HEK293 (cell line): Measurements from ENCODE around the gene TOMM34.

Experiments used
- CTCF ChIP-seq: fragments of 450-650 bp; formaldehyde crosslinking; IDR thresholded peaks from 2 replicates; pipeline ENCODE4 v1.5.1; 2016; ENCODE audit warnings: missing biosample characterization, missing genetic modification characterization
- SETDB1 ChIP-seq: IDR thresholded peaks from one replicate; pipeline ENCODE4 v1.6.1; 2017; ENCODE audit warnings: mild to moderate bottlenecking, low read length, moderate library complexity, mixed read lengths; ENCODE audit not compliant: insufficient read length
- ZNF184 ChIP-seq: fragments of 450-650 bp; IDR thresholded peaks from 2 replicates; pipeline ENCODE4 v1.5.1; 2018; ENCODE audit warnings: missing biosample characterization, mild to moderate bottlenecking, missing genetic modification characterization
- ZNF24 ChIP-seq: fragments of 450-650 bp; formaldehyde crosslinking; IDR thresholded peaks from 2 replicates; pipeline ENCODE4 v1.5.1; 2016; ENCODE audit warnings: missing biosample characterization, missing genetic modification characterization
- ZNF280D ChIP-seq: fragments of 450-650 bp; formaldehyde crosslinking; IDR thresholded peaks from 2 replicates; pipeline ENCODE4 v1.5.1; 2016; ENCODE audit warnings: missing biosample characterization, missing genetic modification characterization
- ZNF341 ChIP-seq: fragments of 450-650 bp; formaldehyde crosslinking; IDR thresholded peaks from 2 replicates; pipeline ENCODE4; 2016; ENCODE audit warnings: low read depth, missing biosample characterization, missing genetic modification characterization
- ZNF473 ChIP-seq: fragments of 450-650 bp; formaldehyde crosslinking; IDR thresholded peaks from 2 replicates; pipeline ENCODE4 v1.5.1; 2017; ENCODE audit warnings: missing biosample characterization, missing genetic modification characterization
- ZNF530 ChIP-seq: fragments of 450-650 bp; formaldehyde crosslinking; IDR thresholded peaks from 2 replicates; pipeline ENCODE4 v1.5.1; 2016; ENCODE audit warnings: low read depth, missing biosample characterization, missing genetic modification characterization
- TF ChIP-seq, protein P1 (sequence below): fragments of 450-650 bp; formaldehyde crosslinking; IDR thresholded peaks from 2 replicates; pipeline ENCODE4 v1.5.1; 2016; ENCODE audit warnings: missing biosample characterization, missing genetic modification characterization, borderline replicate concordance

DNA sequence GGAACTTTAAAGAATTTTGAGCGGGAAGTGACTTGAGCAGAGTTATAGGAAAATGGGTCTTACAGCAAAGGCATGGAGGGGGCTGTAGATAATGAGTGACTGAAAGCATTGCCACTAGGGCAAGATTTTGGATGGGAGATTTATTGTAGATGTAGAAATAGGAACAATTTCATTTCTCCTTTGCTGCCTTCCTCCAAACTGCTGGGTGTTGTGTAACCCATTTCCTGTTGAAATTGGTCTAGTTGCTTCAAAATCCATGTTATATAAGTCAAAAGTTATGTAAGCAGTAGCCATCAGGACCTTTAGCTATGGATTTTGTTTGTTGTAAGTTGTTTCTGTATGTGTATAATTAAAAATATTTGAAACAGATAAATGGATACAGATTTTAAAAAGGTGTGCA is 63.6 kb downstream of the TOMM34 start:
- TF ChIP-seq CTCF (tag by site-specific recombination) = no peak
- TF ChIP-seq ZNF184 (tag by site-specific recombination) = no peak
- TF ChIP-seq SETDB1 = no peak
- TF ChIP-seq ZNF530 (tag by site-specific recombination) = no peak
- TF ChIP-seq, protein P1, sequence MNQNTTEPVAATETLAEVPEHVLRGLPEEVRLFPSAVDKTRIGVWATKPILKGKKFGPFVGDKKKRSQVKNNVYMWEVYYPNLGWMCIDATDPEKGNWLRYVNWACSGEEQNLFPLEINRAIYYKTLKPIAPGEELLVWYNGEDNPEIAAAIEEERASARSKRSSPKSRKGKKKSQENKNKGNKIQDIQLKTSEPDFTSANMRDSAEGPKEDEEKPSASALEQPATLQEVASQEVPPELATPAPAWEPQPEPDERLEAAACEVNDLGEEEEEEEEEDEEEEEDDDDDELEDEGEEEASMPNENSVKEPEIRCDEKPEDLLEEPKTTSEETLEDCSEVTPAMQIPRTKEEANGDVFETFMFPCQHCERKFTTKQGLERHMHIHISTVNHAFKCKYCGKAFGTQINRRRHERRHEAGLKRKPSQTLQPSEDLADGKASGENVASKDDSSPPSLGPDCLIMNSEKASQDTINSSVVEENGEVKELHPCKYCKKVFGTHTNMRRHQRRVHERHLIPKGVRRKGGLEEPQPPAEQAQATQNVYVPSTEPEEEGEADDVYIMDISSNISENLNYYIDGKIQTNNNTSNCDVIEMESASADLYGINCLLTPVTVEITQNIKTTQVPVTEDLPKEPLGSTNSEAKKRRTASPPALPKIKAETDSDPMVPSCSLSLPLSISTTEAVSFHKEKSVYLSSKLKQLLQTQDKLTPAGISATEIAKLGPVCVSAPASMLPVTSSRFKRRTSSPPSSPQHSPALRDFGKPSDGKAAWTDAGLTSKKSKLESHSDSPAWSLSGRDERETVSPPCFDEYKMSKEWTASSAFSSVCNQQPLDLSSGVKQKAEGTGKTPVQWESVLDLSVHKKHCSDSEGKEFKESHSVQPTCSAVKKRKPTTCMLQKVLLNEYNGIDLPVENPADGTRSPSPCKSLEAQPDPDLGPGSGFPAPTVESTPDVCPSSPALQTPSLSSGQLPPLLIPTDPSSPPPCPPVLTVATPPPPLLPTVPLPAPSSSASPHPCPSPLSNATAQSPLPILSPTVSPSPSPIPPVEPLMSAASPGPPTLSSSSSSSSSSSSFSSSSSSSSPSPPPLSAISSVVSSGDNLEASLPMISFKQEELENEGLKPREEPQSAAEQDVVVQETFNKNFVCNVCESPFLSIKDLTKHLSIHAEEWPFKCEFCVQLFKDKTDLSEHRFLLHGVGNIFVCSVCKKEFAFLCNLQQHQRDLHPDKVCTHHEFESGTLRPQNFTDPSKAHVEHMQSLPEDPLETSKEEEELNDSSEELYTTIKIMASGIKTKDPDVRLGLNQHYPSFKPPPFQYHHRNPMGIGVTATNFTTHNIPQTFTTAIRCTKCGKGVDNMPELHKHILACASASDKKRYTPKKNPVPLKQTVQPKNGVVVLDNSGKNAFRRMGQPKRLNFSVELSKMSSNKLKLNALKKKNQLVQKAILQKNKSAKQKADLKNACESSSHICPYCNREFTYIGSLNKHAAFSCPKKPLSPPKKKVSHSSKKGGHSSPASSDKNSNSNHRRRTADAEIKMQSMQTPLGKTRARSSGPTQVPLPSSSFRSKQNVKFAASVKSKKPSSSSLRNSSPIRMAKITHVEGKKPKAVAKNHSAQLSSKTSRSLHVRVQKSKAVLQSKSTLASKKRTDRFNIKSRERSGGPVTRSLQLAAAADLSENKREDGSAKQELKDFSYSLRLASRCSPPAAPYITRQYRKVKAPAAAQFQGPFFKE = no peak
- TF ChIP-seq ZNF341 (tag by site-specific recombination) = no peak
- no peak for TF ChIP-seq ZNF473 (tag by site-specific recombination)
- TF ChIP-seq ZNF280D (tag by site-specific recombination) = no peak
- no peak for TF ChIP-seq ZNF24 (tag by site-specific recombination)
